GM19239 (cell line): Measurements from ENCODE around the gene THAP3.
A peak's percentile ranks its signal among the peaks of the same experiment; 100 is the strongest.

ENCODE experiments used
- DNase-seq: peaks from one replicate; pipeline ENCODE4 v3.0.0; 2011; ENCODE audit warnings: low spot score; ENCODE audit not compliant: insufficient read length
- FAIRE-seq: peaks from 2 replicates; lab custom pipeline; 2011; peaks lifted over from hg19 to GRCh38; lab: Jason Lieb, UNC

Gene THAP3

GRCh38 chr1:6603915-6604558 lies 20.6 kb upstream of the THAP3 start:
- DNase-seq (no peak), FAIRE-seq (no peak)

GRCh38 chr1:6612641-6613360 lies 11.9 kb upstream of the THAP3 start:
- DNase-seq (no peak), FAIRE-seq (no peak)

- DNase-seq (peak; percentile 100), FAIRE-seq (peak; percentile 82)
These were observed 11.2 kb upstream of the THAP3 start, which contains the start of gene PHF13 for GRCh38 chr1:6613361-6614018. PHF13 (plus strand) TSS chr1:6613731; CDS start chr1:6614067, 336 bp downstream.

- peak; percentile 80 for DNase-seq
- no peak for FAIRE-seq
These were observed 10.4 kb upstream of the THAP3 start for GRCh38 chr1:6614019-6614928.

GRCh38 chr1:6614929-6615785 lies 9.5 kb upstream of the THAP3 start:
- FAIRE-seq (peak; percentile 40), DNase-seq (no peak)

- no peak for FAIRE-seq
- DNase-seq, result no peak
These were observed 5.6 kb upstream of the THAP3 start for GRCh38 chr1:6619045-6619444.

GRCh38 chr1:6621429-6622391 lies 3.0 kb upstream of the THAP3 start:
- FAIRE-seq, result no peak

GRCh38 chr1:6622396-6623152 lies 2.1 kb upstream of the THAP3 start:
- FAIRE-seq (no peak), DNase-seq (no peak)

More at GRCh38 chr1:6621429-6622391, 3.0 kb upstream of the THAP3 start:
- DNase-seq, result no peak

- FAIRE-seq (no peak), DNase-seq (no peak)
These were observed 1.3 kb upstream of the THAP3 start for GRCh38 chr1:6623269-6623965.

- FAIRE-seq (peak; percentile 58), DNase-seq (no peak)
These were observed 999 bp downstream of the THAP3 start for GRCh38 chr1:6625584-6626149.

- DNase-seq (no peak), FAIRE-seq (no peak)
These were observed 2.4 kb downstream of the THAP3 start for GRCh38 chr1:6627031-6627430.

GRCh38 chr1:6627841-6628545 lies 3.3 kb downstream of the THAP3 start:
- DNase-seq (no peak), FAIRE-seq (no peak)

- DNase-seq, result no peak
- FAIRE-seq, result no peak
These were observed 4.4 kb downstream of the THAP3 start for GRCh38 chr1:6628971-6629479.

- FAIRE-seq (no peak), DNase-seq (no peak)
These were observed 5.4 kb downstream of the THAP3 start for GRCh38 chr1:6630027-6630426.

GRCh38 chr1:6631058-6631457 lies 6.4 kb downstream of the THAP3 start:
- no peak for FAIRE-seq
- no peak for DNase-seq
